CD14-positive monocyte (primary cell): ENCODE data around the gene CADM2. TPM values are rescaled to one million over a fixed set of nuclear protein-coding genes. Genes with fewer than 3 reads are reported as not detected.

Experiments used
- DNase-seq, 3 donors: peaks; one replicate each; pipeline ENCODE4 v3.0.0-alpha.2; 2011 to 2022
- H2AFZ ChIP-seq: 2 replicates; pipeline ENCODE4 v1.6.0; 2012; ENCODE audit warnings: mild to moderate bottlenecking, low read depth, low read length, inconsistent platforms; ENCODE audit not compliant: insufficient read depth, poor library complexity, severe bottlenecking
- H3K27ac ChIP-seq, 2 donors: 1 replicate in 1 of 2; 2 replicates in 1 of 2; pipeline ENCODE4 v1.5.1; 2012 to 2013; ENCODE audit warnings: low read length in 2 of 2, control low read depth in 1 of 2, inconsistent platforms in 1 of 2, low read depth in 1 of 2, mild to moderate bottlenecking in 1 of 2
- H3K27me3 ChIP-seq, 2 donors: one replicate each; pipeline versions ENCODE4 v1.6.0 to v1.6.1; 2011 to 2013; ENCODE audit warnings: low read length in 2 of 2; ENCODE audit not compliant: control insufficient read depth in 2 of 2, insufficient read depth in 2 of 2
- H3K36me3 ChIP-seq, 2 donors: replicated peaks in 1 of 2; 1 replicate in 1 of 2; 2 replicates in 1 of 2; pipeline versions ENCODE4 v1.5.1 to v1.6.1; 2012 to 2013; ENCODE audit warnings: low read length in 2 of 2, control low read depth in 1 of 2, inconsistent platforms in 1 of 2, mild to moderate bottlenecking in 1 of 2; ENCODE audit not compliant: insufficient read depth in 2 of 2, control insufficient read depth in 1 of 2
- H3K4me1 ChIP-seq, 2 donors: 1 replicate in 1 of 2; 2 replicates in 1 of 2; pipeline versions ENCODE4 v1.5.1 to v1.6.1; 2012 to 2013; ENCODE audit warnings: low read length in 2 of 2, control low read depth in 1 of 2, inconsistent platforms in 1 of 2, mild to moderate bottlenecking in 1 of 2, moderate library complexity in 1 of 2; ENCODE audit not compliant: insufficient read depth in 2 of 2, control insufficient read depth in 1 of 2
- H3K4me2 ChIP-seq: replicated peaks from 2 replicates; pipeline ENCODE3; 2012; ENCODE audit warnings: low read length, moderate library complexity, mild to moderate bottlenecking; ENCODE audit not compliant: poor library complexity, severe bottlenecking; ENCODE audit errors: extremely low read depth
- H3K4me3 ChIP-seq, 3 experiments: fragments of 200-600 bp in 1 of 3; sonication (generic) in 1 of 3; replicated peaks in 1 of 3; 1 replicate in 2 of 3; 2 replicates in 1 of 3; pipeline ENCODE4 v1.5.1; 2011 to 2013; ENCODE audit warnings: low read length in 3 of 3, mild to moderate bottlenecking in 3 of 3, control low read depth in 2 of 3, low read depth in 2 of 3, inconsistent platforms in 1 of 3, moderate library complexity in 1 of 3
- H3K79me2 ChIP-seq: 2 replicates; pipeline ENCODE4 v1.6.0; 2012; ENCODE audit warnings: mild to moderate bottlenecking, control low read depth, inconsistent platforms, low read length, moderate library complexity; ENCODE audit not compliant: insufficient read depth
- H3K9ac ChIP-seq: 2 replicates; pipeline ENCODE4 v1.6.0; 2017; ENCODE audit warnings: low read length, mild to moderate bottlenecking; ENCODE audit not compliant: insufficient read depth, poor library complexity, severe bottlenecking
- H3K9me3 ChIP-seq, 2 donors: replicated peaks in 1 of 2; 1 replicate in 1 of 2; 2 replicates in 1 of 2; pipeline versions ENCODE4 v1.5.1 to v1.6.1; 2012 to 2013; ENCODE audit warnings: low read length in 2 of 2, control low read depth in 1 of 2; ENCODE audit not compliant: control insufficient read depth in 1 of 2, insufficient read depth in 1 of 2
- H4K20me1 ChIP-seq: 2 replicates; pipeline ENCODE4 v1.6.0; 2012; ENCODE audit warnings: mild to moderate bottlenecking, low read length, control low read depth, moderate library complexity; ENCODE audit not compliant: insufficient read depth
- H3K27ac Mint-ChIP-seq, 7 donors: one replicate each; pipeline ENCODE4 v1.8.0; 2020; ENCODE audit warnings: mild to moderate bottlenecking in 7 of 7, mixed read lengths in 7 of 7, moderate library complexity in 6 of 7, inconsistent platforms in 2 of 7
- H3K27me3 Mint-ChIP-seq, 3 donors: one replicate each; pipeline ENCODE4 v1.8.0; 2021 to 2022; ENCODE audit warnings: low read depth in 3 of 3, mild to moderate bottlenecking in 3 of 3, mixed read lengths in 3 of 3, moderate library complexity in 3 of 3, inconsistent platforms in 1 of 3
- H3K36me3 Mint-ChIP-seq, 2 donors: one replicate each; pipeline ENCODE4 v1.8.0; 2020; ENCODE audit warnings: mixed read lengths in 2 of 2, inconsistent platforms in 1 of 2, mild to moderate bottlenecking in 1 of 2
- H3K4me1 Mint-ChIP-seq: one replicate; pipeline ENCODE4 v1.8.0; 2020; ENCODE audit warnings: mild to moderate bottlenecking, mixed read lengths
- H3K4me3 Mint-ChIP-seq, 2 donors: one replicate each; pipeline ENCODE4 v1.8.0; 2020; ENCODE audit warnings: mild to moderate bottlenecking in 2 of 2, mixed read lengths in 2 of 2, moderate library complexity in 1 of 2
- H3K9me3 Mint-ChIP-seq, 7 donors: one replicate each; pipeline ENCODE4 v1.8.0; 2020 to 2022; ENCODE audit warnings: mixed read lengths in 7 of 7, mild to moderate bottlenecking in 6 of 7, moderate library complexity in 6 of 7, inconsistent platforms in 2 of 7
- CTCF ChIP-seq: fragments of 200-600 bp; IDR thresholded peaks from one replicate; pipeline ENCODE4 v1.8.0; 2022; ENCODE audit warnings: antibody characterized with exemption, mild to moderate bottlenecking
- WGBS: methylation state at CpG from one replicate; pipeline ENCODE4 v1.1.5; 2013; ENCODE audit warnings: missing lambda C conversion rate; ENCODE audit not compliant: insufficient coverage; 5-methylcytosine and 5-hydroxymethylcytosine counted together
- intact Hi-C, 2 donors: fragments of 100-400 bp; cut with micrococcal nuclease; formaldehyde crosslinking; loops; one replicate each; pipeline versions ENCODE4 v1.15.0 to v1.15.1; 2023
- polyA plus RNA-seq, 3 donors: library from polyadenylated mRNA; depleted of rRNA in 1 of 3; unstranded in 2 of 3; stranded (reverse) in 1 of 3; fragments of 300-500 nt in 2 of 3; fragments of >200 nt in 1 of 3; fragmentation: Illumina TruSeq in 2 of 3; gene quantifications; 1 replicate in 2 of 3; 2 replicates in 1 of 3; pipeline ENCODE4 v1.2.3, GENCODE V29; 2012 to 2021

The CADM2 gene
- polyA plus RNA-seq, 3 donors = not detected

GRCh38 chr3:85516146-85516545, 557.4 kb downstream of the CADM2 start:
- Histone ChIP-seq H3K27me3 (no peaks in the 10 kb centered on the region), H3K4me1 (no peaks in the 10 kb centered on the region), H3K9me3 (no peaks in the 10 kb centered on the region), H3K9ac (no peak overlapping the region), H3K4me3 (no peak overlapping the region), H3K27ac (no peak overlapping the region), H3K36me3 (no peaks in the 10 kb centered on the region), H3K79me2 (no peaks in the 10 kb centered on the region), H4K20me1 (no peaks in the 10 kb centered on the region), H3K4me2 (no peak overlapping the region), H2AFZ (no peak overlapping the region)
- no peak for TF ChIP-seq CTCF
- no peak overlapping the region for H3K4me3 Mint-ChIP-seq
- intact Hi-C loops = no loop called here
- no peaks in the 10 kb centered on the region for H3K36me3 Mint-ChIP-seq
- no peaks in the 10 kb centered on the region for H3K4me1 Mint-ChIP-seq
- no peaks in the 10 kb centered on the region for H3K9me3 Mint-ChIP-seq
- no peaks in the 10 kb centered on the region for H3K27me3 Mint-ChIP-seq
- H3K27ac Mint-ChIP-seq = no peak overlapping the region
- no peak for DNase-seq

GRCh38 chr3:85524104-85524503, 565.3 kb downstream of the CADM2 start:
- intact Hi-C loops = no loop called here
- Histone ChIP-seq H3K9ac (no peak overlapping the region), H2AFZ (no peak overlapping the region), H4K20me1 (no peaks in the 10 kb centered on the region), H3K27ac (no peak overlapping the region), H3K4me2 (no peak overlapping the region), H3K4me1 (no peaks in the 10 kb centered on the region), H3K79me2 (no peaks in the 10 kb centered on the region), H3K9me3 (no peaks in the 10 kb centered on the region), H3K36me3 (no peaks in the 10 kb centered on the region), H3K4me3 (no peak overlapping the region), H3K27me3 (no peaks in the 10 kb centered on the region)
- Mint-ChIP-seq H3K4me3 (no peak overlapping the region), H3K27ac (no peak overlapping the region), H3K27me3 (no peaks in the 10 kb centered on the region), H3K9me3 (peaks cover 0 to 4% (median 0%) of the 10 kb centered on the region in 7 donors), H3K4me1 (no peaks in the 10 kb centered on the region), H3K36me3 (no peaks in the 10 kb centered on the region)
- no CpG with 5 or more reads among the region's 1 CpG for WGBS
- no peak for TF ChIP-seq CTCF
- no peak for DNase-seq
